Esophagus squamous epithelium (tissue), 4 donors: Measurements from ENCODE around the gene TRAPPC5.

ENCODE experiments used
- POLR2A ChIP-seq, 4 donors: fragments of 450-650 bp; IDR thresholded peaks; one replicate each; pipeline ENCODE4 v1.6.1; 2017; ENCODE audit warnings: antibody characterized with exemption in 4 of 4, mild to moderate bottlenecking in 4 of 4, moderate library complexity in 3 of 4
- TF ChIP-seq, protein P1 (sequence below), 6 experiments: fragments of 450-650 bp in 4 of 6; fragments of 200-600 bp in 2 of 6; sonication (generic) in 2 of 6; IDR thresholded peaks; one replicate each; pipeline ENCODE4 v1.5.1; 2016 to 2019; ENCODE audit warnings: antibody characterized with exemption in 6 of 6, mild to moderate bottlenecking in 4 of 6, moderate library complexity in 4 of 6

GRCh38 chr19:7725791-7726190, 45.2 kb downstream of the TRAPPC5 start:
- TF ChIP-seq, protein P1, sequence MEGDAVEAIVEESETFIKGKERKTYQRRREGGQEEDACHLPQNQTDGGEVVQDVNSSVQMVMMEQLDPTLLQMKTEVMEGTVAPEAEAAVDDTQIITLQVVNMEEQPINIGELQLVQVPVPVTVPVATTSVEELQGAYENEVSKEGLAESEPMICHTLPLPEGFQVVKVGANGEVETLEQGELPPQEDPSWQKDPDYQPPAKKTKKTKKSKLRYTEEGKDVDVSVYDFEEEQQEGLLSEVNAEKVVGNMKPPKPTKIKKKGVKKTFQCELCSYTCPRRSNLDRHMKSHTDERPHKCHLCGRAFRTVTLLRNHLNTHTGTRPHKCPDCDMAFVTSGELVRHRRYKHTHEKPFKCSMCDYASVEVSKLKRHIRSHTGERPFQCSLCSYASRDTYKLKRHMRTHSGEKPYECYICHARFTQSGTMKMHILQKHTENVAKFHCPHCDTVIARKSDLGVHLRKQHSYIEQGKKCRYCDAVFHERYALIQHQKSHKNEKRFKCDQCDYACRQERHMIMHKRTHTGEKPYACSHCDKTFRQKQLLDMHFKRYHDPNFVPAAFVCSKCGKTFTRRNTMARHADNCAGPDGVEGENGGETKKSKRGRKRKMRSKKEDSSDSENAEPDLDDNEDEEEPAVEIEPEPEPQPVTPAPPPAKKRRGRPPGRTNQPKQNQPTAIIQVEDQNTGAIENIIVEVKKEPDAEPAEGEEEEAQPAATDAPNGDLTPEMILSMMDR (IDR thresholded peaks at IDR 0.05) = no peak
- TF ChIP-seq POLR2A (IDR thresholded peaks at IDR 0.05) = no peak
